ENCODE measurements around the gene SURF4. TPM values are rescaled to one million over a fixed set of nuclear protein-coding genes. Genes with fewer than 3 reads are reported as not detected.
A peak's percentile ranks its signal among the peaks of the same experiment; 100 is the strongest.

The SURF4 gene
- total RNA-seq, 1 experiment from 2014 or later = 171 TPM

DNA sequence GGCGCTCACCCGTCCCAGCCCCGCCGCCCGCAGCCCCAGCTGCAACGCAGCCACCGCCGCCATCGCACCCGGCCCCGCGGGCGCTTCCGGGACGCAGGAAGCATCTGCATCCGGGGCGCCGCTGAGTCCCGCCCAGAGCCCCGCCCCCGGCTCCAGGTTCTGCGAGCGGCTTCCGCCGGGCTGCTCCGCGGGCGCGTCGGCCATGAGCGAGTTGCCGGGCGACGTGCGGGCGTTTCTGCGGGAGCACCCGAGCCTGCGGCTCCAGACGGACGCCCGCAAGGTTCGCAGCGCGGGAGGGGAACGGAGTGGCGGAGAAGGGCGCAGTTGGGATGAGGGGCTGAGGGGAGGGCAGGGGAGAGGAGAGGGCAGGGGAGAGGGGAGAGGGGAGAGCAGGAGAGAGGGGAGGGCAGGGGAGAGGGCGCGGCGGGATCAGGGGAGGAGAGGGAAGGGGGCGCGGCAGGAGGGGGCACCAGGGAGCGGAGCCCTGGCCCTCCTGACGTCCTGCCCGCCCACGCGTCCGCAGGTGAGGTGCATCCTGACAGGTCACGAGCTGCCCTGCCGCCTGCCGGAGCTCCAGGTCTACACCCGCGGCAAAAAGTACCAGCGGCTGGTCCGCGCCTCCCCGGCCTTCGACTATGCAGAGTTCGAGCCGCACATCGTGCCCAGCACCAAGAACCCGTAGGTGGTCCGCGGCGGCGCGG lies 19.3 kb downstream of the SURF4 start, which contains the start of the genes SURF1 and SURF2 (continued):
- TF ChIP-seq ZBTB43 (CRISPR knock-in tag; IDR thresholded peaks at IDR 0.05) (0 out of 2 replicates have a peak, but pooled peaks have one; percentile 31), TCF7 (CRISPR knock-in tag; IDR thresholded peaks at IDR 0.05; ENCODE audit: low read depth) (no peak), RORB (CRISPR knock-in tag; IDR thresholded peaks at IDR 0.05) (no peak), OVOL2 (CRISPR knock-in tag; IDR thresholded peaks at IDR 0.05; ENCODE audit: borderline replicate concordance) (no peak), FOXP1 (CRISPR knock-in tag; IDR thresholded peaks at IDR 0.05; ENCODE audit: borderline replicate concordance) (peak; percentile 58; the same call in 1 of the 2 replicates), ZNF121 (CRISPR knock-in tag; IDR thresholded peaks at IDR 0.05) (no peak), NFE2L1 (CRISPR knock-in tag; IDR thresholded peaks at IDR 0.05) (no peak), IRF1 (CRISPR knock-in tag; IDR thresholded peaks at IDR 0.05) (no peak), ZNF416 (CRISPR knock-in tag; IDR thresholded peaks at IDR 0.05) (no peak), ZBTB21 (CRISPR knock-in tag; IDR thresholded peaks at IDR 0.05; ENCODE audit: borderline replicate concordance) (no peak), E2F4 (CRISPR knock-in tag; IDR thresholded peaks at IDR 0.05; ENCODE audit: borderline replicate concordance, low read depth) (0 out of 2 replicates have a peak, but pooled peaks have one; percentile 10), E2F5 (CRISPR knock-in tag; IDR thresholded peaks at IDR 0.05) (peak; percentile 27; the same call in 1 of the 2 replicates), E2F1 (CRISPR knock-in tag; IDR thresholded peaks at IDR 0.05) (no peak), ZSCAN18 (CRISPR knock-in tag; IDR thresholded peaks at IDR 0.05) (no peak), JUN (CRISPR knock-in tag; IDR thresholded peaks at IDR 0.05) (no peak), GABPB1 (CRISPR knock-in tag; IDR thresholded peaks at IDR 0.05) (peak; percentile 43)
- TF ChIP-seq, protein P1, sequence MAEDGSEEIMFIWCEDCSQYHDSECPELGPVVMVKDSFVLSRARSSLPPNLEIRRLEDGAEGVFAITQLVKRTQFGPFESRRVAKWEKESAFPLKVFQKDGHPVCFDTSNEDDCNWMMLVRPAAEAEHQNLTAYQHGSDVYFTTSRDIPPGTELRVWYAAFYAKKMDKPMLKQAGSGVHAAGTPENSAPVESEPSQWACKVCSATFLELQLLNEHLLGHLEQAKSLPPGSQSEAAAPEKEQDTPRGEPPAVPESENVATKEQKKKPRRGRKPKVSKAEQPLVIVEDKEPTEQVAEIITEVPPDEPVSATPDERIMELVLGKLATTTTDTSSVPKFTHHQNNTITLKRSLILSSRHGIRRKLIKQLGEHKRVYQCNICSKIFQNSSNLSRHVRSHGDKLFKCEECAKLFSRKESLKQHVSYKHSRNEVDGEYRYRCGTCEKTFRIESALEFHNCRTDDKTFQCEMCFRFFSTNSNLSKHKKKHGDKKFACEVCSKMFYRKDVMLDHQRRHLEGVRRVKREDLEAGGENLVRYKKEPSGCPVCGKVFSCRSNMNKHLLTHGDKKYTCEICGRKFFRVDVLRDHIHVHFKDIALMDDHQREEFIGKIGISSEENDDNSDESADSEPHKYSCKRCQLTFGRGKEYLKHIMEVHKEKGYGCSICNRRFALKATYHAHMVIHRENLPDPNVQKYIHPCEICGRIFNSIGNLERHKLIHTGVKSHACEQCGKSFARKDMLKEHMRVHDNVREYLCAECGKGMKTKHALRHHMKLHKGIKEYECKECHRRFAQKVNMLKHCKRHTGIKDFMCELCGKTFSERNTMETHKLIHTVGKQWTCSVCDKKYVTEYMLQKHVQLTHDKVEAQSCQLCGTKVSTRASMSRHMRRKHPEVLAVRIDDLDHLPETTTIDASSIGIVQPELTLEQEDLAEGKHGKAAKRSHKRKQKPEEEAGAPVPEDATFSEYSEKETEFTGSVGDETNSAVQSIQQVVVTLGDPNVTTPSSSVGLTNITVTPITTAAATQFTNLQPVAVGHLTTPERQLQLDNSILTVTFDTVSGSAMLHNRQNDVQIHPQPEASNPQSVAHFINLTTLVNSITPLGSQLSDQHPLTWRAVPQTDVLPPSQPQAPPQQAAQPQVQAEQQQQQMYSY (CRISPR knock-in tag; IDR thresholded peaks at IDR 0.05) = no peak
- TF ChIP-seq, protein P2, sequence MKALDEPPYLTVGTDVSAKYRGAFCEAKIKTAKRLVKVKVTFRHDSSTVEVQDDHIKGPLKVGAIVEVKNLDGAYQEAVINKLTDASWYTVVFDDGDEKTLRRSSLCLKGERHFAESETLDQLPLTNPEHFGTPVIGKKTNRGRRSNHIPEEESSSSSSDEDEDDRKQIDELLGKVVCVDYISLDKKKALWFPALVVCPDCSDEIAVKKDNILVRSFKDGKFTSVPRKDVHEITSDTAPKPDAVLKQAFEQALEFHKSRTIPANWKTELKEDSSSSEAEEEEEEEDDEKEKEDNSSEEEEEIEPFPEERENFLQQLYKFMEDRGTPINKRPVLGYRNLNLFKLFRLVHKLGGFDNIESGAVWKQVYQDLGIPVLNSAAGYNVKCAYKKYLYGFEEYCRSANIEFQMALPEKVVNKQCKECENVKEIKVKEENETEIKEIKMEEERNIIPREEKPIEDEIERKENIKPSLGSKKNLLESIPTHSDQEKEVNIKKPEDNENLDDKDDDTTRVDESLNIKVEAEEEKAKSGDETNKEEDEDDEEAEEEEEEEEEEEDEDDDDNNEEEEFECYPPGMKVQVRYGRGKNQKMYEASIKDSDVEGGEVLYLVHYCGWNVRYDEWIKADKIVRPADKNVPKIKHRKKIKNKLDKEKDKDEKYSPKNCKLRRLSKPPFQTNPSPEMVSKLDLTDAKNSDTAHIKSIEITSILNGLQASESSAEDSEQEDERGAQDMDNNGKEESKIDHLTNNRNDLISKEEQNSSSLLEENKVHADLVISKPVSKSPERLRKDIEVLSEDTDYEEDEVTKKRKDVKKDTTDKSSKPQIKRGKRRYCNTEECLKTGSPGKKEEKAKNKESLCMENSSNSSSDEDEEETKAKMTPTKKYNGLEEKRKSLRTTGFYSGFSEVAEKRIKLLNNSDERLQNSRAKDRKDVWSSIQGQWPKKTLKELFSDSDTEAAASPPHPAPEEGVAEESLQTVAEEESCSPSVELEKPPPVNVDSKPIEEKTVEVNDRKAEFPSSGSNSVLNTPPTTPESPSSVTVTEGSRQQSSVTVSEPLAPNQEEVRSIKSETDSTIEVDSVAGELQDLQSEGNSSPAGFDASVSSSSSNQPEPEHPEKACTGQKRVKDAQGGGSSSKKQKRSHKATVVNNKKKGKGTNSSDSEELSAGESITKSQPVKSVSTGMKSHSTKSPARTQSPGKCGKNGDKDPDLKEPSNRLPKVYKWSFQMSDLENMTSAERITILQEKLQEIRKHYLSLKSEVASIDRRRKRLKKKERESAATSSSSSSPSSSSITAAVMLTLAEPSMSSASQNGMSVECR (CRISPR knock-in tag; IDR thresholded peaks at IDR 0.05; ENCODE audit: borderline replicate concordance) = peak; percentile 29; the same call in 1 of the 2 replicates
- TF ChIP-seq, protein P3, sequence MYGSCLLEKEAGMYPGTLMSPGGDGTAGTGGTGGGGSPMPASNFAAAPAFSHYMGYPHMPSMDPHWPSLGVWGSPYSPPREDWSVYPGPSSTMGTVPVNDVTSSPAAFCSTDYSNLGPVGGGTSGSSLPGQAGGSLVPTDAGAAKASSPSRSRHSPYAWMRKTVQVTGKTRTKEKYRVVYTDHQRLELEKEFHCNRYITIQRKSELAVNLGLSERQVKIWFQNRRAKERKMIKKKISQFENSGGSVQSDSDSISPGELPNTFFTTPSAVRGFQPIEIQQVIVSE (CRISPR knock-in tag; IDR thresholded peaks at IDR 0.05; ENCODE audit: borderline replicate concordance) = no peak
